ENCODE results near the gene SLC7A8.

SLC7A8 gene

GRCh38 chr14:23173796-23174195, 9.7 kb downstream of the SLC7A8 start:
- no peak overlapping the region for H3K4me3 ChIP-seq (ENCODE audit: control insufficient read depth, low read depth, low read length)
- no peak for DNase-seq (ENCODE audit: low read depth)
- TF ChIP-seq, protein P1, sequence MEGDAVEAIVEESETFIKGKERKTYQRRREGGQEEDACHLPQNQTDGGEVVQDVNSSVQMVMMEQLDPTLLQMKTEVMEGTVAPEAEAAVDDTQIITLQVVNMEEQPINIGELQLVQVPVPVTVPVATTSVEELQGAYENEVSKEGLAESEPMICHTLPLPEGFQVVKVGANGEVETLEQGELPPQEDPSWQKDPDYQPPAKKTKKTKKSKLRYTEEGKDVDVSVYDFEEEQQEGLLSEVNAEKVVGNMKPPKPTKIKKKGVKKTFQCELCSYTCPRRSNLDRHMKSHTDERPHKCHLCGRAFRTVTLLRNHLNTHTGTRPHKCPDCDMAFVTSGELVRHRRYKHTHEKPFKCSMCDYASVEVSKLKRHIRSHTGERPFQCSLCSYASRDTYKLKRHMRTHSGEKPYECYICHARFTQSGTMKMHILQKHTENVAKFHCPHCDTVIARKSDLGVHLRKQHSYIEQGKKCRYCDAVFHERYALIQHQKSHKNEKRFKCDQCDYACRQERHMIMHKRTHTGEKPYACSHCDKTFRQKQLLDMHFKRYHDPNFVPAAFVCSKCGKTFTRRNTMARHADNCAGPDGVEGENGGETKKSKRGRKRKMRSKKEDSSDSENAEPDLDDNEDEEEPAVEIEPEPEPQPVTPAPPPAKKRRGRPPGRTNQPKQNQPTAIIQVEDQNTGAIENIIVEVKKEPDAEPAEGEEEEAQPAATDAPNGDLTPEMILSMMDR (IDR thresholded peaks at IDR 0.05; ENCODE audit: control insufficient read depth, insufficient read depth, low read depth, low read length, missing control alignments) = no peak

DNA sequence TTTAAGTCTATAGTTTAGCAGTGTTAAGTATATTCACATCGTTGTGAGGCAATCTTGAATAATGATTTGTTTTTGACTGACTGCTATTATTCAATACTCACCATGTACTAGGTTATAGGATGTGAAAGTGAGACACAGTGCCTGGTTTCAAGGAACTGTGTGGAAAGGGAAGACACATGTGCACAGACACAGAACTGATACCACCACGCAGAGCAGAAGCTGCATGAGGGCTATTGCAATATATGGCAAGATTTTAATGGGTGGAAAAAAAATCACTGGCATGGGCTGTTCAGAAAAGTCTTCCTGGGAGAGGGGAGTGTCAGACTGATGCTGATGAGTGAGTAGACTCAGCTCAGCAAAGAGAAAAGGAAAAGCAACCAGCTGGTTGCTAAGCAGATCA, 10.4 kb downstream of the SLC7A8 start:
- TF ChIP-seq, protein P1 (IDR thresholded peaks at IDR 0.05; ENCODE audit: control insufficient read depth, insufficient read depth, low read depth, low read length, missing control alignments) = no peak
- no peak for DNase-seq (ENCODE audit: low read depth)
- H3K4me3 ChIP-seq (ENCODE audit: control insufficient read depth, low read depth, low read length) = no peak overlapping the region

DNA sequence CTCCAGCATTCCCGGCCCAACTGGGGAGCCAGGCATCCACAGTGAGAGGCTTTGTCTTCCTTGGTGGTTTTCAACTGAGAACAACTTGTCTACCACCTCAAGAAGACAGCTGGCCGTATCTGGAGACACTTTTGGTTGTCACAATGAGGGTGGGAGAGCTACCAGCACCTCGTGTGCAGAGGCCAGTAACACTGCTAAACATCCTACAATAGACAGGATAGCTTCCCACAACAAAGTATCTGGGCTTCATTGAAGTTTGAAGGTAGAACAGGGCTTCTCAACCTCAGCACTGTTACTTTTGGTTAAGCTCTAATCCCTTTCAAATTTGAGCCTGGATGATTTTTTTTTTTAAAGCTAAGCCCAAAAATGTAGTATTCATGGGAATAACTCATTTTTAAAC, 10.9 kb downstream of the SLC7A8 start:
- no peak overlapping the region for H3K4me3 ChIP-seq (ENCODE audit: control insufficient read depth, low read depth, low read length)
- TF ChIP-seq, protein P1 (IDR thresholded peaks at IDR 0.05; ENCODE audit: control insufficient read depth, insufficient read depth, low read depth, low read length, missing control alignments) = no peak
- DNase-seq (ENCODE audit: low read depth) = no peak

DNA sequence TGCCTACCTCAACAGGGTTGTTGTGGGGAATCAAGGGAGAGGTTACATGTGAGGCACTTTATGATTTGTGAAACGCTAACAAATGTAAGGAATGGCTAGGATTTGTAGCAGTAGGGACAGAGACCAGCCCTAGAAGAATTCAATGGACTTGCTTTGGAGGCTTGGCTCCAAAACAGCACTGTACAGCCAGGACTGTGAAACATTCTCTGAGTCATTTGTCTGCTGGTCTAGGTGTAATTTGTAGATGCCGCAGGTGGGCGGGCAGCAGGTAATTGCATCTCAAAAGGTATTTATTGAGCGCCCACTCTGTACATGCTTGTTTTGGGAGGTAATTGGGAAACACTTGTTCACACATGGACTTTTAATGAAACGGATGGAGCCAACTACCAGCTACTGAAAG, 11.4 kb downstream of the SLC7A8 start:
- TF ChIP-seq, protein P1 (IDR thresholded peaks at IDR 0.05; ENCODE audit: control insufficient read depth, insufficient read depth, low read depth, low read length, missing control alignments) = no peak
- DNase-seq (ENCODE audit: low read depth) = no peak
- no peak overlapping the region for H3K4me3 ChIP-seq (ENCODE audit: control insufficient read depth, low read depth, low read length)

DNA sequence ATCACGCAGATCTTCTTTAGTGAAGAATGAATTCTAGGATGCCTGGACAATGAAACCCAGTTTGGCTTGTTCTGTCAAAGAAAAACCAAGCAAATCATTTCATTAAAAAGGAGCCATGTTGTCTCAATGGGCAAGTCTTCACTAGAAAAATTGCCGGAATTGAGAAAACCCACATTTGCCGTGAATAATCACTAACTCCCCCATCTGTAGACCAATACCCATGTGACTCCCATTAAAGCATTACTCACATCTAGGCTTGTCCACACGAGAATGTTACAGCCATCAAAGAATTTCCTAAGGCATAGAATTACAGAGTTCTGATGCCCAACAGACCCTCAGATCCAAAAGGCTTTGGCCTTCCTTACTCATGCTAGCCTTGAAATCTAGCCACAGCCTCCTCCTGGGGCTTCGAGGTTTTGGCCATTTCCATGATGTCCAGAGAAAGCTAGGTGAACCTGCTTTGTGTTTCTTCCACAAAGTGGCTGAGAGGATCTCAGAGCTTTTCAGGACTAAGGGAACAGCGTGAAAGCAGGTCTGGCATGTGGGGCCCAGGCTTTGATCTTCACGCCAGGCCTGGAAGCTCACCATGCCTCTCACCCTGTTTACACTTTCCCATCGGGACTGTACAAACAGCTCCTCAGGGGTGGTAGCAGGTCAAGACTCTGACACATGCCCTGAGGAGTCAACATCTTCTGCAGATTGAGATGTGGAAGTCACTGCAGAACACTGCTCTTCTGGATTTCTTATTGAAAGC, 12.1 kb downstream of the SLC7A8 start:
- H3K4me3 ChIP-seq (ENCODE audit: control insufficient read depth, low read depth, low read length) = no peak overlapping the region
- TF ChIP-seq, protein P1 (IDR thresholded peaks at IDR 0.05; ENCODE audit: control insufficient read depth, insufficient read depth, low read depth, low read length, missing control alignments) = no peak
- DNase-seq (ENCODE audit: low read depth) = peak; percentile 62

DNA sequence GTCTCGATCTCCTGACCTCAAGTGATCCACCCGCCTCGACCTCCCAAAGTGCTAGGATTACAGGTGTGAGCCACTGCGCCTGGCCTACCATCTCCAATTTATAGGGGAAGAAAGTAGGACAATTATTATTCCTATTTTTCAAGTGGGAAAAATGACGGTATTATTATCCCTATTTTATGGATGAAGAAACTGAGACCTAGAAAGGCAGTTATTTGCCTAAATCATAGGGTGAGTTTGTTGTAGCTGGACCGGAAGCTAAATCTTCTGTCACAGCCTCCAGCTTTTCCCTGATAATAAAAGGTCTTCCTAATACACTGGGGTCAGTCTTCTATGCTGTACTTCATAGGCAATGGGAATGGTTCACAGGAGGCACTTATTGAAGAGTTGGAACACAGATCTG, 13.8 kb downstream of the SLC7A8 start:
- TF ChIP-seq, protein P1 (IDR thresholded peaks at IDR 0.05; ENCODE audit: control insufficient read depth, insufficient read depth, low read depth, low read length, missing control alignments) = no peak
- H3K4me3 ChIP-seq (ENCODE audit: control insufficient read depth, low read depth, low read length) = no peak overlapping the region
- no peak for DNase-seq (ENCODE audit: low read depth)

All from AG09309 (cell line).